ENCODE results near the gene SLC6A17. TPM values are rescaled to one million over a fixed set of nuclear protein-coding genes. Genes with fewer than 3 reads are reported as not detected.

SLC6A17 gene
- total RNA-seq, 1 experiment from 2014 or later, result 0.17 TPM

DNA sequence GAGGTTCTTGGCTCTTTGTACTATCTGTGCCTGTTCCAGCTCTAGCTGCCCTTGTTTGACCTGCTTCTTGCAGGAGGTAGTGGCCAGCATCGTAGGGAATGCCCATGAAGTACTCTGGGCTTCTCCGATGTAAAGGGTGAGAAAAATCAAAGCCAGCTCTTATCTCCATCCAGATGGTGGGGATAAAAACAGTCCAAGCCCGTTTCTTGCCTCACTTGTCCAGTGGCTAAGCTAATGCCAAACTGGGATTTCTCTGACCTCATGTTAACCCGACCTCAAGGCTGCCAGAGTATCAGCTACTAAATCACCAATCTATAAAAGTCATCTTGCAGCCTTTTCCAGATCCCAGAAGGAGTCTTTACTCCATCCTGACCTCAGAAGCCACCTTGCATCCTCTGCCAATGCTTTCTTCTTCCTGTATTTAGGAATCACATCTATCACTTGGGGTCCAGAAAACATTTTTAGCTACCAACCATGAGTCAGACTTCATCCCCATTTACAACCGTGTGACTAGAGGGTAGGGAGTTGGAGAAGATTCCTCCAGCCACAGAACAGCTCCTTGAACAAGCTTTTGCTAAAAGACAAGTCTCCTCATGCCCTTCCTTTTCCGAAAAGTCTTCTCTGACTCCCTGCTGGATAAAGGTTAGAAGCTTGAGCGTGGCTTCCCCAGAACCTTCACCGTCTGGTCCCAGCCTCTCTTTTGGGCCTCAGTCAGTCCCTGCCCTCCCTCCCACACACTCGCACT lies 95.8 kb downstream of the SLC6A17 start:
- H3K27ac ChIP-seq (ENCODE audit: insufficient read length, low read depth, low read length), result no peak overlapping the region
- no peak overlapping the region for H3K9ac ChIP-seq (ENCODE audit: extremely low read depth, insufficient read length, low read length)
- H2BK120ac ChIP-seq (ENCODE audit: low read depth, low read length, poor library complexity, severe bottlenecking), result no peak overlapping the region
- no peaks in the 10 kb centered on the region for H3K27me3 ChIP-seq (ENCODE audit: insufficient read depth, low read length)
- H3K14ac ChIP-seq (ENCODE audit: insufficient read depth, low read length), result no peak overlapping the region
- no peaks in the 10 kb centered on the region for H3K9me3 ChIP-seq (ENCODE audit: control insufficient read depth, low read depth, low read length)
- no peak overlapping the region for H3K56ac ChIP-seq (ENCODE audit: insufficient read length, low read depth, low read length)
- WGBS (ENCODE audit: extremely low coverage, insufficient read length, low lambda C conversion rate), result no CpG with 5 or more reads among the region's 9 CpGs
- no peak overlapping the region for H3K18ac ChIP-seq (ENCODE audit: insufficient read length, low read depth, low read length)
- no peaks in the 10 kb centered on the region for H3K79me2 ChIP-seq (ENCODE audit: insufficient read depth, low read length)
- TF ChIP-seq, protein P1, sequence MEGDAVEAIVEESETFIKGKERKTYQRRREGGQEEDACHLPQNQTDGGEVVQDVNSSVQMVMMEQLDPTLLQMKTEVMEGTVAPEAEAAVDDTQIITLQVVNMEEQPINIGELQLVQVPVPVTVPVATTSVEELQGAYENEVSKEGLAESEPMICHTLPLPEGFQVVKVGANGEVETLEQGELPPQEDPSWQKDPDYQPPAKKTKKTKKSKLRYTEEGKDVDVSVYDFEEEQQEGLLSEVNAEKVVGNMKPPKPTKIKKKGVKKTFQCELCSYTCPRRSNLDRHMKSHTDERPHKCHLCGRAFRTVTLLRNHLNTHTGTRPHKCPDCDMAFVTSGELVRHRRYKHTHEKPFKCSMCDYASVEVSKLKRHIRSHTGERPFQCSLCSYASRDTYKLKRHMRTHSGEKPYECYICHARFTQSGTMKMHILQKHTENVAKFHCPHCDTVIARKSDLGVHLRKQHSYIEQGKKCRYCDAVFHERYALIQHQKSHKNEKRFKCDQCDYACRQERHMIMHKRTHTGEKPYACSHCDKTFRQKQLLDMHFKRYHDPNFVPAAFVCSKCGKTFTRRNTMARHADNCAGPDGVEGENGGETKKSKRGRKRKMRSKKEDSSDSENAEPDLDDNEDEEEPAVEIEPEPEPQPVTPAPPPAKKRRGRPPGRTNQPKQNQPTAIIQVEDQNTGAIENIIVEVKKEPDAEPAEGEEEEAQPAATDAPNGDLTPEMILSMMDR (conservative IDR thresholded peaks at IDR 0.05), result no peak
- Mint-ChIP-seq H3K36me3 (ENCODE audit: insufficient read depth in 1 of 3, low read depth in 3 of 3) (no peaks in the 10 kb centered on the region; a peak in 1 of 7 replicates), H3K4me1 (peaks cover 29 to 30% of the 10 kb centered on the region in 2 experiments), H3K27ac (no peak overlapping the region), H3K27me3 (ENCODE audit: low read depth) (peaks cover 26% of the 10 kb centered on the region), H3K9me3 (no peaks in the 10 kb centered on the region), H3K4me3 (no peak overlapping the region)
- H2BK5ac ChIP-seq (ENCODE audit: insufficient read length, low read length), result no peak overlapping the region
- H3K79me1 ChIP-seq (ENCODE audit: insufficient read depth, low read depth, low read length, poor library complexity, severe bottlenecking), result no peaks in the 10 kb centered on the region
- no peak overlapping the region for H3K4ac ChIP-seq (ENCODE audit: low read depth, low read length)
- no peak overlapping the region for H3K4me2 ChIP-seq (ENCODE audit: insufficient read depth, insufficient read length, low read length)
- no peak overlapping the region for H4K8ac ChIP-seq (replicated peaks; ENCODE audit: insufficient read length, low read depth, low read length)
- H2AFZ ChIP-seq (ENCODE audit: low read length), result no peak overlapping the region
- no peak overlapping the region for H2BK15ac ChIP-seq (ENCODE audit: low read depth, low read length)
- no peak overlapping the region for H2AK5ac ChIP-seq (ENCODE audit: insufficient read length, low read length)
- H4K20me1 ChIP-seq (ENCODE audit: control insufficient read depth, insufficient read depth, insufficient read length), result no peaks in the 10 kb centered on the region
- H2BK20ac ChIP-seq (ENCODE audit: low read depth, low read length, poor library complexity, severe bottlenecking), result no peak overlapping the region
- peaks cover 15% of the 10 kb centered on the region for H3K4me1 ChIP-seq (ENCODE audit: insufficient read depth, low read length)
- no peak overlapping the region for H4K91ac ChIP-seq (ENCODE audit: insufficient read length, low read depth, low read length)
- no peak overlapping the region for H4K5ac ChIP-seq (ENCODE audit: insufficient read length, low read depth, low read length)
- H3K23ac ChIP-seq (ENCODE audit: insufficient read length, low read depth, low read length), result no peak overlapping the region
- H3T11ph ChIP-seq (ENCODE audit: low read length), result no peak overlapping the region
- H2BK12ac ChIP-seq (ENCODE audit: insufficient read length, low read depth, low read length), result no peak overlapping the region
- no peak for DNase-seq
- H3K23me2 ChIP-seq (ENCODE audit: insufficient read length, low read depth, low read length, poor library complexity, severe bottlenecking), result no peaks in the 10 kb centered on the region

Data from H9 (cell line).